T47D (cell line): ENCODE measurements around the gene FAM236A.
"Not testable (repeated sequence)": the region's sequence is repeated elsewhere in the genome, so short reads cannot be mapped to it uniquely, and the experiment has no call there.

Experiments used
- DNase-seq, 2 experiments: peaks; one replicate each; pipeline versions ENCODE4 v3.0.0 to v3.0.0-alpha.2; 2011 to 2012; ENCODE audit warnings: low read depth in 1 of 2, low spot score in 1 of 2
- in situ Hi-C: cut with HindIII; loops from 2 replicates; pipeline ENCODE4 v1.10.0; 2016; ENCODE audit warnings: low sequenced_read_pairs, low pct_unique_long_range_greater_than_20kb

Gene FAM236A

DNA sequence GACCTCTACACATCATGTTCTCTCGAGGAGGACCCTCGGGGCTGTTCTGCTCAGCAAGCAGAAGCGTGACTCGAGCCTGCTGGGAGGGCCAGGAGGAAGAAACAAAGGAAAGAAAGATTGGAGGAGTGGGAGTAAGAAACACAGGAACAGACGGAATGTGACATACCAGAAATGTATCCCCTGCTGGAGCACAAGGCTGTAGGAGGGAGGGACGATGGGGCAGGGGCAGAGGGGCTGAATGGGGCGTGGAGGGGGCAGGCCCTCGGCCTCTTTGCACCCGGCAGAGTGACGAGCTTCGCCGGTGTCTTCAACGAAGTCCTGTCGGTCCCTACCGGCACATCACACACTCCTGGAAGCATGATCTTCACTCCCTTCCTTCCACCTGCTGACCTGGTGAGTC is at the start of gene FAM236A:
TSS of gene FAM236A (plus strand) at position 301 of the 400 bp plus-strand sequence. CDS start at position 358, 57 bp downstream.
- in situ Hi-C loops, DNase-seq: not testable (repeated sequence)

GRCh38 chrX:72889740-72890139 is 48.3 kb upstream of the FAM236A start:
- in situ Hi-C loops: not testable (repeated sequence)

GRCh38 chrX:72912315-72912714 is 25.7 kb upstream of the FAM236A start, which contains the start of gene FAM236C:
Gene FAM236C (plus strand): TSS chrX:72912615. CDS start chrX:72912715, 100 bp downstream.
- DNase-seq, in situ Hi-C loops: not testable (repeated sequence)

More at GRCh38 chrX:72889740-72890139, 48.3 kb upstream of the FAM236A start:
- not testable (repeated sequence) for DNase-seq

DNA sequence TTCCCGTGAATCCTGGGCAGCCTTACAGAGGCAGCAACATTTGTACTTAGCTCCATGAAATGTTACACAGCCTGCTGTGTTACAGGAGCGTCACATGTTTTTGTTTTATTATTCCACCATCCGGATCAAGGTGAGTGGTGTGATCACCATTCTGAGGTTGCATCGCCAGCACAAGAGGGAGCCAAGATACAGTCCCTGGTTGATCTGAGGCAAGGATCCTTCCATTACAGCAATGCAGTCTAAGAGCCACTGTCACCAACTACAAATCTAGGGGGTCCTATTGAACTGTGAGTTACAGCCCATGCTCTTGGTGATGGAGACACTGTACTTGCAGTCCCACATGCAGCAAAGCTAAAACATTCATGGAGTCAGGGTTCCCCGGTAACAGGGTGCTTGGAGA is 21.9 kb upstream of the FAM236A start:
- in situ Hi-C loops, DNase-seq: not testable (repeated sequence)

GRCh38 chrX:72932283-72932682 is 5.7 kb upstream of the FAM236A start:
- in situ Hi-C loops, DNase-seq: not testable (repeated sequence)

GRCh38 chrX:72936455-72936854 is 1.6 kb upstream of the FAM236A start:
- in situ Hi-C loops, DNase-seq: not testable (repeated sequence)

DNA sequence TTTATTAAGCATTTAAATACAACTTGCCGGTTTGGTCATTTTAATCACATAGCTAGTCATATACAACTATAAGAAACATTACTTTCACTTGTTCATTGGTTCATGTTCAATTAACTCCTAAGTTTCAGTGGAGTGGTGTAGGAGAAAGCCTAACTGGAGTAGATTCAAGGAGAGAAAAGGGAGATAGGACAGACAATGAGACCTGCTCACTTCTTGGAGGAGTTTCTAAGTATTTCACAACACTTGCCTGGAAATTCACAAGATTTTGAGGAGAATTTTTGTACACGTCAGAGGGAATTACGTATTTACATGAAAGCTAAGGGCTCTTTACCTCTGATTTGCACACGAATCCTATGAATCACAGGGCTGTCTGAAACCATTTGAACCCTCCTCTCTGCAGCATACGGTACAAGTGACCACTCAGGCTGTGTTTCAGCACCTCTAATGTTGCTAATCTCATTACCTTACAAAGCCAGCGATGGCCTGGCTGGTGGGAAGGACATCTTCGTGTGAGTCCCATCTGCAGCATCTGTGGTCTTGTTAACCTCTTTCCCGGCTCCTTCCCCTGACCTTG is 1.0 kb upstream of the FAM236A start:
- DNase-seq, in situ Hi-C loops: not testable (repeated sequence)

DNA sequence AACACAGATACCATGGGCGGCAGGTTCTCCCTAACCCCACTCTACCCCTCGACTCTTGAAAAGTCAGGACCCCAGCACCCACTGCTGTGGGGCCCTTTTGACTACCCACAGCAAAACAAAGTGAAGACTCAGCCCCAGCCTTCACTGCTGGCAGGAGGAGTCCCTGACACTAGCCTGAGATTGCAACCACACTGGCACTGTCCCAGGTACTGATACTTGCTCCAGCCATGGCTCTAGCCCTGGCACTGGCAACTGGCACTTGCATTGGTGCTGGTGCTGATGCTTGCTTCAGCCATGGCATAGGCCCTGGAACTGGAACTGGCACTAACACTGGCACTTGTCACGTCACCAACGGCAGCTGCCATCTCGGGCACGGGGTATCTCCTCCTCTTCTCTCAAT is 4.3 kb downstream of the FAM236A start:
- in situ Hi-C loops, DNase-seq: not testable (repeated sequence)

DNA sequence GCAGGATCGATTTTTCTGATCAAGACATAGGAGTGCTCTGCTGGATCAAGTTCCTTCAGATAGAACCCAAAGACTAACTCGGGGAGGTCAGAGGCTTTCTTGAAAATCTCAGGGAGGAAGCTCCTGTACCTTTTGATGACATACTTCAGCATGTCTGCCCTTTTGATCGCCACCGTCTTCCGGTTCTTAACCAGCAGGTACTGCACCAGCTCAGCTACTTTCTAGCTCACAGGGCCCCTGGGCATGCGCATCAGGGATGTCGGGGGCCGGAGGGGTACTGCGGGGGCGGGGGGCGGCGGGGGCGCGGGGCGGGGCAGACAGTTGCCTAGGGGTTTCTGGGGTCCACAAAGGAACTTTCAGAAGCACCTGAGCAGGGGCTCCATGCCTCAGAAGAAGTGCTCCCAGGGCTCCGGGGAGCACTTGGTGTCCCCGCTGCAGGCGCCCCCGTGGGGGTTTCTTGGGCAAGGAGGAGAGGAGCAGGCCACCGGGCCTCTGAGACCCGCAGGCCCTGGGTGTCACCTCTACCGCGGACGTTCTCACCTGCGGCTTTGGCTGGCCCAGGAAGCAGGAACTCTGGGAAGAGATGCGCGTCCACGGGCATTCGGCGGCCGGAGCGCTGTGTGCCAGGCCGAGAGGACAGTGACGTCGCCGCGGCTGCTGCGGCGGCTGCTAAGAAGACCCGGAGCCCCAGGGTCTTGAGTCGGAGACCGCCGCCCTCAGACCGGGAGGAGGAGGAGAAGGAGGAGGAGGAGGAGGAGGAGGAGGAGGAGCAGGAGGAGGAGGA is 5.2 kb downstream of the FAM236A start:
- in situ Hi-C loops, DNase-seq: not testable (repeated sequence)

DNA sequence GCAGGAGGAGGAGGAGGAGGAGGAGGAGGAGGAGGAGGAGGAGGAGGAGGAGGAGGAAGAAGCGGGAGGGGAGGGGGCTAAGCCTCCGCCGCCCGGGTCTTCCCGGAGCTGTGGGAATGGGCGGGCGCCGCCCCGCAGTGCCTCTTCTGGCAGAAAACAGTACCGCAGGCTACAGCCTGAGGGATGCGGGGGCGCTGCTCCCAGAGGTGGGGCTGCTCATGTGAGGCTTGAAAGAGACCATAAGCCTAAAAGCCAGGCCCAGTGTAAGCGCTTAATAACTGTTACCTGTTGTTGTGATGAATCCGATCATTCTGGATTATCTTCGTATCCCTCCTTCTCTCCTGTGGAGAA is 5.8 kb downstream of the FAM236A start, which contains the start of gene DMRTC1:
TSS of gene DMRTC1 (minus strand) at position 19 of the 351 bp plus-strand sequence. CDS start 68,143 bp downstream, outside the sequence.
- in situ Hi-C loops, DNase-seq: not testable (repeated sequence)

- DNase-seq, in situ Hi-C loops: not testable (repeated sequence)
Observed at GRCh38 chrX:72959971-72960370, 22.0 kb downstream of the FAM236A start.

DNA sequence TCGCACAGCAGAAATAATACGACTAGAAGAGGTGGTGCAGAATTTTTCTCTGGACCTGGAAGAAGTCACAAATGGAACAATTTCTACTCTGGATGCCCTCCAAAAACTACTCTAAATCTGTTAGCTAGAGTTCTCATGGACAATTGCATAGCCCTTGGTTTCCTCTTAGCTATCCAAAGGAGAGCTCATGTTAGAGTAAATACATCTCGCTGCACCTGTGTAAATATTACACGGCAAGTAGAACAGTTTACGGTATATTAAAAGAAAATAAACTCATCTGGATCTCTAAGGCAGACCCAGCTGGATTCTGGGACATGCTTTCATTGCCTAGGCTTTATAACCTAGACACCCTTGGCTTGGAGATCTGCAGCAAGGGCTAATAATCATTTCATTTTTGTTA is 33.9 kb downstream of the FAM236A start:
- DNase-seq, in situ Hi-C loops: not testable (repeated sequence)

DNA sequence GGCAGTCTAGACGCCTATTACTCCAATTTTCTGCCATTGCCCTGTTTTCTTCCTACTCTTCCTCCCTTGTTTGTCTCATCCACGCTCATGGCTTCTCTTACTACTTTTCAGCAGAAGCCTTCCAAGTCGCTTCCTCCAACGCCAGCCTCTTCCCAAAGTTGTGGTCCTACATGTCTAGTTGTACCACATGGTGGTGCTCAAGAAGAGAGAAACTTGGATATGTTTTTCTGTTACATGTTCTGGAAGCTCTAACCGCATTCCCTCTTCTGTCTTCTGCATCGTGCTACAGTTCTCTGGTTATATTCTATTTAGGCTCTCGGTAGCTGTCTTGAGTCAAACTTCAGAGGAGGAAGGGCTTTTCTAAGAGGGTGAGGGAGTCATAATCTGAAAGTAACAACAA is 36.9 kb downstream of the FAM236A start:
- DNase-seq, in situ Hi-C loops: not testable (repeated sequence)

- in situ Hi-C loops, DNase-seq: not testable (repeated sequence)
Observed at GRCh38 chrX:72980894-72981469, 43.0 kb downstream of the FAM236A start.
